Smooth muscle cell (in vitro differentiated cells): ENCODE data around the gene BTRC. TPM values are rescaled to one million over a fixed set of nuclear protein-coding genes. Genes with fewer than 3 reads are reported as not detected.

ENCODE experiments used
- DNase-seq: peaks from one replicate; lab custom pipeline; 2025; ENCODE audit not compliant: unreplicated experiment; lab: John Stamatoyannopoulos, UW
- H2AFZ ChIP-seq: fragments of 200-600 bp; sonication (generic); 2 replicates; pipeline ENCODE4 v1.6.0; 2016; ENCODE audit warnings: antibody characterized with exemption, low read depth, mild to moderate bottlenecking
- H3F3A ChIP-seq: fragments of 200-600 bp; sonication (generic); 2 replicates; pipeline ENCODE4 v1.6.0; 2017; ENCODE audit warnings: antibody characterized with exemption, low read depth
- H3K27ac ChIP-seq: fragments of 200-600 bp; sonication (generic); 2 replicates; pipeline ENCODE4 v1.5.1; 2016; ENCODE audit warnings: low read depth, mild to moderate bottlenecking
- H3K27me3 ChIP-seq: fragments of 200-600 bp; sonication (generic); 2 replicates; pipeline ENCODE4 v1.6.1; 2016; ENCODE audit warnings: low read depth, mild to moderate bottlenecking
- H3K36me3 ChIP-seq: fragments of 200-600 bp; sonication (generic); 2 replicates; pipeline ENCODE4 v1.5.1; 2016; ENCODE audit warnings: low read depth
- H3K4me1 ChIP-seq: fragments of 200-600 bp; sonication (generic); 2 replicates; pipeline ENCODE4 v1.5.1; 2016; ENCODE audit warnings: low read depth
- H3K4me2 ChIP-seq: fragments of 200-600 bp; sonication (generic); 2 replicates; pipeline ENCODE4 v1.6.0; 2016; ENCODE audit warnings: mild to moderate bottlenecking
- H3K4me3 ChIP-seq: fragments of 200-600 bp; sonication (generic); 2 replicates; pipeline ENCODE4 v1.5.1; 2016; ENCODE audit warnings: mild to moderate bottlenecking
- H3K79me2 ChIP-seq: fragments of 200-600 bp; sonication (generic); 2 replicates; pipeline ENCODE4 v1.6.0; 2016; ENCODE audit warnings: low read depth, mild to moderate bottlenecking
- H3K9ac ChIP-seq: fragments of 200-600 bp; sonication (generic); 2 replicates; pipeline ENCODE4 v1.6.0; 2016; ENCODE audit warnings: low read depth
- H3K9me3 ChIP-seq: fragments of 200-600 bp; sonication (generic); replicated peaks from 2 replicates; pipeline ENCODE4 v1.5.1; 2016; ENCODE audit warnings: low read depth
- H4K20me1 ChIP-seq: fragments of 200-600 bp; sonication (generic); 2 replicates; pipeline ENCODE4 v1.6.0; 2016; ENCODE audit warnings: low read depth
- WGBS: methylation state at CpG from one replicate; pipeline ENCODE4 v1.1.7; 2016; ENCODE audit warnings: low lambda C conversion rate; 5-methylcytosine and 5-hydroxymethylcytosine counted together
- polyA plus RNA-seq: library from polyadenylated mRNA; unstranded; fragments of >200 nt; fragmentation: Nextera tagmentation; extraction: Ambion mirVana; gene quantifications from 2 replicates; pipeline ENCODE4 v1.2.1, GENCODE V29; 2016
- total RNA-seq: library from RNA; depleted of rRNA; stranded (reverse); fragments of >200 nt; gene quantifications from 2 replicates; pipeline ENCODE4 v1.2.3, GENCODE V29; 2014
- TF ChIP-seq, protein P1 (sequence below): fragments of 200-600 bp; sonication (generic); IDR thresholded peaks from 2 replicates; pipeline ENCODE4 v1.5.1; 2017; ENCODE audit warnings: borderline replicate concordance, mild to moderate bottlenecking, antibody characterized with exemption; ENCODE audit not compliant: insufficient read depth, poor library complexity, severe bottlenecking

The BTRC gene
- total and polyA plus RNA-seq, 2 experiments from 2014 or later: 9.6 to 16.8 TPM

DNA sequence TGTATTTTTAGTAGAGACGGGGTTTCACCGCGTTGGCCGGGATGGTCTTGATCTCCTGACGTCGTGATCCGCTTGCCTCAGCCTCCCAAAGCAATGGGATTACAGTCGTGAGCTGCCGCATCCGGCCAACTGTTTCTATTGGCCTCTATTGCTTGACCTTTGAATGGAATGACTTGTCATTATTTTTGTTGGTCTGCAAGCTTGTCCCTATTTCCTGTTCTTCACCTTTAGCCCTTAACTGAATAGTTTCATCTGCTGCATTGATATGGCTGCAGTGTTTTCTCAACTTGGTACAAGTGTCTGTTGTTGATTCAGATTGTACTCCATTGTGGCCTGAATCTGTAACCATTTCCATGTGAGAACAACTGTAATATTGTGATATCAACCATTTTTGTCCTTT is 128.6 kb downstream of the BTRC start:
- Histone ChIP-seq H4K20me1 (peaks cover 53% of the 10 kb centered on the region), H3K4me1 (peaks cover 17% of the 10 kb centered on the region), H3F3A (no peaks in the 10 kb centered on the region), H3K36me3 (peaks cover 5% of the 10 kb centered on the region), H2AFZ (no peak overlapping the region), H3K4me2 (no peak overlapping the region), H3K4me3 (no peak overlapping the region), H3K27ac (no peak overlapping the region), H3K27me3 (no peaks in the 10 kb centered on the region), H3K9me3 (no peaks in the 10 kb centered on the region), H3K79me2 (no peaks in the 10 kb centered on the region), H3K9ac (no peak overlapping the region)
- DNase-seq: no peak
- 98% methylated on average over 10 of the region's 10 CpGs for WGBS
- TF ChIP-seq, protein P1, sequence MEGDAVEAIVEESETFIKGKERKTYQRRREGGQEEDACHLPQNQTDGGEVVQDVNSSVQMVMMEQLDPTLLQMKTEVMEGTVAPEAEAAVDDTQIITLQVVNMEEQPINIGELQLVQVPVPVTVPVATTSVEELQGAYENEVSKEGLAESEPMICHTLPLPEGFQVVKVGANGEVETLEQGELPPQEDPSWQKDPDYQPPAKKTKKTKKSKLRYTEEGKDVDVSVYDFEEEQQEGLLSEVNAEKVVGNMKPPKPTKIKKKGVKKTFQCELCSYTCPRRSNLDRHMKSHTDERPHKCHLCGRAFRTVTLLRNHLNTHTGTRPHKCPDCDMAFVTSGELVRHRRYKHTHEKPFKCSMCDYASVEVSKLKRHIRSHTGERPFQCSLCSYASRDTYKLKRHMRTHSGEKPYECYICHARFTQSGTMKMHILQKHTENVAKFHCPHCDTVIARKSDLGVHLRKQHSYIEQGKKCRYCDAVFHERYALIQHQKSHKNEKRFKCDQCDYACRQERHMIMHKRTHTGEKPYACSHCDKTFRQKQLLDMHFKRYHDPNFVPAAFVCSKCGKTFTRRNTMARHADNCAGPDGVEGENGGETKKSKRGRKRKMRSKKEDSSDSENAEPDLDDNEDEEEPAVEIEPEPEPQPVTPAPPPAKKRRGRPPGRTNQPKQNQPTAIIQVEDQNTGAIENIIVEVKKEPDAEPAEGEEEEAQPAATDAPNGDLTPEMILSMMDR: no peak

DNA sequence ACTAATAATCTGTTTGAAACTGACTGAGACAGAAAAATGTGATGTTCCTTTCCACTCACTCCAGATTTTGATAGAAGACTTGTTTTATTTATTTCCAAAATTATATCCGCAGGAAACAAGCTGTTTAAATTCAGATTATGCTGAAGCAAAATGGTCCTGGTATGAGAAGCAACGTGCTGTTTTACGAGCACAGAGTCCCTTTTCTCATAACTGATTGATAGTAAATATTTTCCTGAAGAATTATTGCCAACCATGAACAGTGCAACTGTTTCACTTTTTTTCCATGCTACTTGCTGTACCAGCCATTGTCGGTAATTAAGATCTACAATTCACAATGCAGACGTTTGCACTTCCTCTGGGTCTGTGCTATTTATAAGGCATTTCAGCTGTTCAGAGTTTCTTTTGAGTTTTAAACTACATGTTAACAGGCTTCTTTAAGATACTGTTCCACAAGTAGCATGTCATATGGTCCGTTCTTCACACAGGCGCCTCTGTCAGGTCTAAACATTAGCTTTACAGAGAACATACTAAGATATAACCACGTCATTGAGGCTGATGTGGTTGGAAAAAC is 130.3 kb downstream of the BTRC start:
- H3K4me2 ChIP-seq: no peak overlapping the region
- H3F3A ChIP-seq: no peaks in the 10 kb centered on the region
- H3K79me2 ChIP-seq: no peaks in the 10 kb centered on the region
- WGBS: 84% methylated on average over 8 of the region's 8 CpGs
- no peak overlapping the region for H3K9ac ChIP-seq
- TF ChIP-seq, protein P1: no peak
- H4K20me1 ChIP-seq: peaks cover 66% of the 10 kb centered on the region
- peaks cover 3% of the 10 kb centered on the region for H3K36me3 ChIP-seq
- no peak overlapping the region for H3K27ac ChIP-seq
- H3K9me3 ChIP-seq: no peaks in the 10 kb centered on the region
- peaks cover 17% of the 10 kb centered on the region for H3K4me1 ChIP-seq
- no peaks in the 10 kb centered on the region for H3K27me3 ChIP-seq
- no peak overlapping the region for H2AFZ ChIP-seq
- DNase-seq: no peak
- H3K4me3 ChIP-seq: no peak overlapping the region

DNA sequence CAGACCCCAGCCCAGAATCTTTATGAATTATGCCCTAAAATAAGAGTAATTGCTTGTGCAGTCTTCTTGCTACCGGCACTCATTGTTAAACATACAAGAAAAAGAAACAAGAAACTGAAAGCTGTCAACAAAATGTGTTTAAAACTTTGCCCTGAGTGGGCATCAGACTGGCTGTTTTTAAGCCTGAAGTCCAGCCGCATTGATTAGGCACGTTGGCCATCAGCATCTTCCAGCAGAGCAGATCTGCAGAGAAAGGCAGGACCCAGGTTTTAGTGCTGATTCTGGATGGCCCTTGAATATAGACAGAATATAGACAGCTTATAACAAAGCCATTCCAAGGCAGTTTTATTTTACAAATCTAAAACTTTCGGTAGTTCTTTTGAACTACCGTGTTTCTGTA is 131.2 kb downstream of the BTRC start:
- no peak overlapping the region for H3K4me2 ChIP-seq
- no peak overlapping the region for H2AFZ ChIP-seq
- no peaks in the 10 kb centered on the region for H3F3A ChIP-seq
- no peaks in the 10 kb centered on the region for H3K36me3 ChIP-seq
- no peak overlapping the region for H3K4me3 ChIP-seq
- H4K20me1 ChIP-seq: peaks cover 75% of the 10 kb centered on the region
- TF ChIP-seq, protein P1: no peak
- H3K27me3 ChIP-seq: no peaks in the 10 kb centered on the region
- no peaks in the 10 kb centered on the region for H3K79me2 ChIP-seq
- H3K4me1 ChIP-seq: peaks cover 17% of the 10 kb centered on the region
- H3K9ac ChIP-seq: no peak overlapping the region
- no peak overlapping the region for H3K27ac ChIP-seq
- DNase-seq: no peak
- 89% methylated on average over 5 of the region's 5 CpGs for WGBS
- H3K9me3 ChIP-seq: no peaks in the 10 kb centered on the region

- Histone ChIP-seq H4K20me1 (peaks cover 80% of the 10 kb centered on the region), H2AFZ (no peak overlapping the region), H3K79me2 (no peaks in the 10 kb centered on the region), H3K4me3 (peak overlapping the region; percentile 10), H3K4me1 (peaks cover 17% of the 10 kb centered on the region), H3F3A (no peaks in the 10 kb centered on the region), H3K27me3 (no peaks in the 10 kb centered on the region), H3K9me3 (no peaks in the 10 kb centered on the region), H3K9ac (no peak overlapping the region), H3K36me3 (no peaks in the 10 kb centered on the region), H3K27ac (no peak overlapping the region), H3K4me2 (peak overlapping the region; percentile 62)
- TF ChIP-seq, protein P1: no peak
- 47% methylated on average over 23 of the region's 23 CpGs for WGBS
- no peak for DNase-seq
Observed at GRCh38 chr10:101485681-101486554, 132.0 kb downstream of the BTRC start.
